GM20000 (cell line): ENCODE measurements around the gene UCP1.
"Not testable (repeated sequence)": the region's sequence is repeated elsewhere in the genome, so short reads cannot be mapped to it uniquely, and the experiment has no call there.

Experiments used
- DNase-seq: peaks from one replicate; pipeline ENCODE4 v3.0.0; 2012; ENCODE audit warnings: low spot score
- TF ChIP-seq, protein P1 (sequence below): IDR thresholded peaks from 2 replicates; pipeline ENCODE4 v1.5.1; 2012; ENCODE audit warnings: mild to moderate bottlenecking, control low read depth; ENCODE audit errors: extremely low read depth, missing control alignments

Gene UCP1

DNA sequence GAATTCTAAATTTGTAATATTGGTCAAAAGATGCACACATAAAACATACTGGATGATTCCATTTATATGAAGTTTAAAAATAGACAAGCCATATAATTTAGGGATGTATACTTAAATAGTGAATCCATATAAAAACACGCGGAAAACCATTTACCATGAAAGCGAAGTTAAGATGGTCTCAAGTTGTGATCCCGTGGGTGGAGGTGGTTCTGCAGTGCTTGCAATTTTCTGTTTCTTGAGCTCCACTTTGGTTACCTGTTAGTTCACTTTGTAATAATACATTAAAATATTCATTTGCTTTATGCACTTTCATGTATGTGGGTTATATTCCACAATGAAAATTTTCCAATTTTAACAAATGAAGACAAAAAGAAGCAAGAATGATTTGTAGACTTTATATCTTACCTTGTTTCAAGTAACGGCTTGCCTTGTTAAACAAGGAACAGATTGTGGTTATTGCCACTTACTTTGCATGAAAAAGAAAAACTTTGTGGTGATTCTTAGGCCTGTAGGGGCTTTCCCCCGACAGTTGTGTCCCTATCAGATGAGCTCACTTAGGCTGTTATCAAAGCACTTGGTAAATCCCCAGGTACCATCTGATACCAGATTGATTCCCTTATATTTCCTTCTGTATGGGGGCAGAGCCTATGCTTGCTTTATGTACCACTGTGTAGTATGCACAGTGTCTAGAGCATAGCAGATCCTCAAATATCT, 12.2 kb downstream of the UCP1 start:
- DNase-seq: peak; percentile 77
- TF ChIP-seq, protein P1, sequence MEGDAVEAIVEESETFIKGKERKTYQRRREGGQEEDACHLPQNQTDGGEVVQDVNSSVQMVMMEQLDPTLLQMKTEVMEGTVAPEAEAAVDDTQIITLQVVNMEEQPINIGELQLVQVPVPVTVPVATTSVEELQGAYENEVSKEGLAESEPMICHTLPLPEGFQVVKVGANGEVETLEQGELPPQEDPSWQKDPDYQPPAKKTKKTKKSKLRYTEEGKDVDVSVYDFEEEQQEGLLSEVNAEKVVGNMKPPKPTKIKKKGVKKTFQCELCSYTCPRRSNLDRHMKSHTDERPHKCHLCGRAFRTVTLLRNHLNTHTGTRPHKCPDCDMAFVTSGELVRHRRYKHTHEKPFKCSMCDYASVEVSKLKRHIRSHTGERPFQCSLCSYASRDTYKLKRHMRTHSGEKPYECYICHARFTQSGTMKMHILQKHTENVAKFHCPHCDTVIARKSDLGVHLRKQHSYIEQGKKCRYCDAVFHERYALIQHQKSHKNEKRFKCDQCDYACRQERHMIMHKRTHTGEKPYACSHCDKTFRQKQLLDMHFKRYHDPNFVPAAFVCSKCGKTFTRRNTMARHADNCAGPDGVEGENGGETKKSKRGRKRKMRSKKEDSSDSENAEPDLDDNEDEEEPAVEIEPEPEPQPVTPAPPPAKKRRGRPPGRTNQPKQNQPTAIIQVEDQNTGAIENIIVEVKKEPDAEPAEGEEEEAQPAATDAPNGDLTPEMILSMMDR: no peak

DNA sequence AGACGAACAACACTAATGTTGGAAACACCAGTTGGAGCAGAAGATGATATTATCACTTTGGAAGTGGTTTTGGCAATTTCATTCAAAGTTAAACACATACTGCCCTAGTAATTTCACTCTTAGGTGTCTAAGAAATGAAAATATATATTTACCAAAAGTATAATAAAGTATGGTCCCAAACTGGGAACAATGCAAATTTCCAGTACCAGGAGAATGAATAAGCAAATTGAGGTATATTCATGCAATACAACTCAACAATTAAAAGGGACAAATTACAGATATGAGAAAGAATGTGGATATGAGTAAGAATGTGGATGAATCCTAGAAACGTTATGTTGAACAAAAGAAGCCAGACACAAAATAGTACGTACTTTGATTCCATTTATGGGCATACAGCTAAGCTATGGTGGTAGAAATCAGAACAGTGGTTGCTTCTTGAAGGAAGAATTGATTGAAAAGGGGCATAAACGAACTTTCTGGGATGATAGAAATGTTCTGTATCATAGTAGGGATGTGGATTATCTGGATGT, 34.7 kb downstream of the UCP1 start:
- TF ChIP-seq, protein P1: no peak
- no peak for DNase-seq

DNA sequence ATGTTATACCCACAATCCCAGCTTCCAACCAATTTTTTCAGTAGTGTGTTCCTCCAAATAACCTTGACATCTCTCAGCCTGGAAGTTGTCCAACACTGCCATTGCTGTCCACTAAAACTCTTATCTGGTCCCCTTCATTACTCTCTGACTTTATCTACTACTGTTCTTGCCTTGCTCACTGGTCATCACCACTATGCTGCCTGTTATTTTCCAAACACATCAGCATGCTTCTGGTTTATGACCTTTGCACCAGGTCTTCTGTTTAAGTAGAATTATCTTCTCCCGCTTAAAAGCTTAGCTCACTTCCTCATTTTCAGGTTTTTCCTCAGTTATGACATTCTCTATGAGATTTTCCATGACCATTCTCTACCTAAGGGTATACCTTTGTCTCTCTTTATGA, 39.3 kb downstream of the UCP1 start:
- TF ChIP-seq, protein P1: no peak
- DNase-seq: no peak

DNA sequence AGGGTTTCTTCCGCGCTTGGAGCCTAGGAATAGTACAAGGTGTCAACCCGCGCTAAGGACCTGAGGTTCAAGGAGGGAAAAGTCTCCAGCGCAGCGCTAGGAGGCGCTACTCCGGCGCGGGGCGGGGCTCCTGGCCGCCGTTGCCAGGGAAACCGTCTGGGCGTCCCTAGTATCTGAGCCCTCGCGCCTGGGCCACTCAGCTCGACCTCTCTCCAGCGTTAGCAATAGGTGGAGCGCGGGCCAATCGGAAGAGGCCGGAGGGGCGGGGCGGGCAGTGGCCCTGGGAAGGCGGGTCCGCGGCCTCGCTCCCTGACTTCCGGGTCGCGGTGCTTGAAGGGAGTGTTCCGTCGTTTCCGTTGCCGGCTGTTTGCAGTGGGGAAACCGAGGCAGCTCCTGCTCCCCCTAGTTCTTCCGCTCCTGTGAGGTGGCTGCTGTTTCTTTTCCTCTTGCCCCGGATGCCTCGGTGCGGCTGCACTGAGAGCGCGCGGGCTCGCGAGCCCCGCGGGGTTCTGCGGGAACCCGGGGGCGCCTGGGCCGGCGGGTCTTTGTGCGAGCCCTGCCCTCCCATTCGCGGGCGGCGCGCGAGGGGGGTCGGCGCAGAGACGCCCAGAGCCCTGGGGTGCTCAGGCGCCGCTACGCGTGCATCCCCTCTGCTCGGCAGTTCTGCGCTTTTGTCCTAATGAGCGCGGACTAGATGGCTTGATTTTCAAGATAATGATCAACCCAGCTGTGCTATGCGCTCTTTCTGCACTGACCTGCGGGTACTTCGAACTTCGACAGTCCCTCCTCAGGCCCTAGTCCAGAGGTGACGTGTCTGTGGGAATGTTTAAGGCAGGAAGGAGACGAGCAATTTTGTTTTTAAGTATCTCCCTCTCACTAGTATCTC, 44.7 kb downstream of the UCP1 start, which contains the start of gene ELMOD2:
ELMOD2 (plus strand) TSS at position 312 of the 886 bp plus-strand sequence. CDS start 1,261 bp downstream, outside the sequence.
- TF ChIP-seq, protein P1: peak; percentile 86
- DNase-seq: peak; percentile 98

DNA sequence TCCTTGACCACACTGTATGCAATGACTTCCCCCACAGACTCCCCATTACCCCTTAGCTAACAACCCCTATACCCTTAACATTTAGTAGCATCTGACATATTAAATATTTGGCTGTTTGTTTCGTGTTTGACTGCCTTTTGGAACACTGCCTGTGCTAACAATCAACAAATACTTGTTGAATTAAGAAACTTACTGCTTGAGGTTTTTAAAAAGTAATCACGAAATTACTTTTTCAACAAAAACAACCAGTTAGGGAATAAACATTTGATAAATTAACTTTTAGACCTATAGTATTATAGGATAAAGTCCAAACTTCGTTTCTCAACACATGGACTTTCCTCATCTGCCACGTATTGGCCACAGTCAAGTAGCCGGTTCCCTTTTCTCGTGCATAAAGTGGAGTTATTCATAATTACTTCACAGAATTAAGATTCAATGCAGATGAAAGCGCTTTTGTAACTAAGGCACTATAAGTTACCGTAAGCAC, 45.3 kb downstream of the UCP1 start:
- TF ChIP-seq, protein P1: no peak
- no peak for DNase-seq

DNA sequence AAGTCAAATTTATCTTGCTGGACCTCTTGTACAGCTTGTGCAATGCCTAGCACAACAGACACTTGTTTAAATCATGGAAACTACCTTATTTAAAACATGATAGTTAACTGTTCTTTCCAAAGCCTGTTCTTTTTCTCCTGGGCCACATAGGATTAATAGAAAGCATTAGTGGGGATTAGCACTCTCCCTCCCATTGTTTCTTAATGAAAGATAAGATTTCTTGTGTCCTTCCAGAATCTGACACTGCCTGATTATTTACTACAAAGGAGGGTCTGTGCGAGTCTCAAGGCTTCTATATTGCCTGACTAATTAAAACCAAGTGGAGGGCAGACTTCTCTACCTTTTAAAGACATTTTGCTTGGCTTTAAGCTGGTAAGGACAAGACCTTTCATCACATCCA, 53.3 kb downstream of the UCP1 start:
- no peak for DNase-seq
- TF ChIP-seq, protein P1: no peak

DNA sequence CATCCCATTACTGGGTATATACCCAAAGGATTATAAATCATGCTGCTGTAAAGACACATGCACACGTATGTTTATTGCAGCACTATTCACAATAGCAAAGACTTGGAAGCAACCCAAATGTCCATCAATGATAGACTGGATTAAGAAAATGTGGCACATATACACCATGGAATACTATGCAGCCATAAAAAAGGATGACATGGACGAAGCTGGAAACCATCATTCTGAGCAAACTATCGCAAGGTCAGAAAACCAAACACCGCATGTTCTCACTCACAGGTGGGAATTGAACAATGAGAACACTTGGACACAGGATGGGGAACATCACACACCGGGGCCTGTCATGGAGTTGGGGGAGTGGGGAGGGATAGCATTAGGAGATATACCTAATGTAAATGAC, 55.0 kb downstream of the UCP1 start:
- DNase-seq: not testable (repeated sequence)
